ENCODE data around the gene HYAL2.
"Not testable (repeated sequence)": the region's sequence is repeated elsewhere in the genome, so short reads cannot be mapped to it uniquely, and the experiment has no call there.

The HYAL2 gene

GRCh38 chr3:50279255-50280016 is 43.1 kb downstream of the HYAL2 start:
- ATAC-seq (no peak), DNase-seq (ENCODE audit: low spot score in 2 of 2) (no peak)
- Mint-ChIP-seq H3K4me3 (no peak overlapping the region), H3K27ac (peak overlapping the region; percentile 18), H3K36me3 (peaks cover under 1% of the 10 kb centered on the region), H3K4me1 (peaks cover 18% of the 10 kb centered on the region), H3K9me3 (no peaks in the 10 kb centered on the region)

GRCh38 chr3:50278880-50279224 is 43.7 kb downstream of the HYAL2 start, which contains the start of gene LSMEM2:
Gene LSMEM2 (plus strand): TSS chr3:50279087. CDS start chr3:50279114, 27 bp downstream.
- DNase-seq (ENCODE audit: low spot score in 2 of 2) (no peak), ATAC-seq (no peak)
- H3K4me3 Mint-ChIP-seq: no peak within 1 kb of the TSS
- H3K36me3 Mint-ChIP-seq: peaks cover 6% of the 10 kb centered on the region
- peak within 1 kb of the TSS; percentile 18 for H3K27ac Mint-ChIP-seq
- no peaks in the 10 kb centered on the region for H3K9me3 Mint-ChIP-seq
- peaks cover 24% of the 10 kb centered on the region for H3K4me1 Mint-ChIP-seq

GRCh38 chr3:50278123-50278879 is 44.2 kb downstream of the HYAL2 start:
- no peak for ATAC-seq
- H3K4me1 Mint-ChIP-seq: peaks cover 26% of the 10 kb centered on the region
- peaks cover 6% of the 10 kb centered on the region for H3K36me3 Mint-ChIP-seq
- no peaks in the 10 kb centered on the region for H3K9me3 Mint-ChIP-seq
- no peak overlapping the region for H3K4me3 Mint-ChIP-seq
- no peak for DNase-seq (ENCODE audit: low spot score in 2 of 2)
- peak overlapping the region; percentile 18 for H3K27ac Mint-ChIP-seq

GRCh38 chr3:50276762-50277101 is 45.8 kb downstream of the HYAL2 start:
- no peak for DNase-seq (ENCODE audit: low spot score in 2 of 2)
- Mint-ChIP-seq H3K4me1 (peaks cover 34% of the 10 kb centered on the region), H3K9me3 (no peaks in the 10 kb centered on the region), H3K27ac (no peak overlapping the region), H3K36me3 (peaks cover 6% of the 10 kb centered on the region), H3K4me3 (no peak overlapping the region)
- ATAC-seq: no peak

GRCh38 chr3:50275996-50276761 is 46.4 kb downstream of the HYAL2 start:
- no peak overlapping the region for H3K27ac Mint-ChIP-seq
- peaks cover 6% of the 10 kb centered on the region for H3K36me3 Mint-ChIP-seq
- ATAC-seq (no peak), DNase-seq (ENCODE audit: low spot score in 2 of 2) (no peak)
- peaks cover 38% of the 10 kb centered on the region for H3K4me1 Mint-ChIP-seq
- H3K9me3 Mint-ChIP-seq: no peaks in the 10 kb centered on the region
- peak overlapping the region; percentile 83 for H3K4me3 Mint-ChIP-seq

GRCh38 chr3:50275141-50275995 is 47.2 kb downstream of the HYAL2 start:
- Mint-ChIP-seq H3K27ac (no peak overlapping the region), H3K36me3 (peaks cover 6% of the 10 kb centered on the region), H3K9me3 (no peaks in the 10 kb centered on the region), H3K4me3 (peak overlapping the region; percentile 83), H3K4me1 (peaks cover 38% of the 10 kb centered on the region)
- ATAC-seq (no peak), DNase-seq (ENCODE audit: low spot score in 2 of 2) (no peak)

- peak overlapping the region; percentile 83 for H3K4me3 Mint-ChIP-seq
These were observed 48.0 kb downstream of the HYAL2 start for GRCh38 chr3:50274371-50275104.

GRCh38 chr3:50273689-50274065 is 48.9 kb downstream of the HYAL2 start:
- Mint-ChIP-seq H3K4me3 (peak overlapping the region; percentile 83), H3K27ac (no peak overlapping the region)

More at GRCh38 chr3:50274371-50275104, 48.0 kb downstream of the HYAL2 start:
- Mint-ChIP-seq H3K36me3 (peaks cover 6% of the 10 kb centered on the region), H3K27ac (peak overlapping the region; percentile 53), H3K4me1 (peaks cover 38% of the 10 kb centered on the region), H3K9me3 (no peaks in the 10 kb centered on the region)
- ATAC-seq (peak; percentile 46), DNase-seq (ENCODE audit: low spot score in 2 of 2) (peak; percentile 70 to 89)

GRCh38 chr3:50272911-50273688 is 49.4 kb downstream of the HYAL2 start:
- no peaks in the 10 kb centered on the region for H3K9me3 Mint-ChIP-seq
- peak; percentile 98 for DNase-seq (ENCODE audit: low spot score in 2 of 2)
- ATAC-seq: peak; percentile 94
- peaks cover 6% of the 10 kb centered on the region for H3K36me3 Mint-ChIP-seq
- H3K4me3 Mint-ChIP-seq: peak overlapping the region; percentile 83
- peaks cover 38% of the 10 kb centered on the region for H3K4me1 Mint-ChIP-seq
- peak overlapping the region; percentile 91 for H3K27ac Mint-ChIP-seq

More at GRCh38 chr3:50273689-50274065, 48.9 kb downstream of the HYAL2 start:
- Mint-ChIP-seq H3K9me3 (no peaks in the 10 kb centered on the region), H3K36me3 (peaks cover 6% of the 10 kb centered on the region), H3K4me1 (peaks cover 38% of the 10 kb centered on the region)
- ATAC-seq: no peak
- no peak for DNase-seq (ENCODE audit: low spot score in 2 of 2)

- ATAC-seq; DNase-seq (ENCODE audit: low spot score in 2 of 2); H3K9me3 Mint-ChIP-seq; H3K36me3 Mint-ChIP-seq: not testable (repeated sequence)
- peak overlapping the region; percentile 83 for H3K4me3 Mint-ChIP-seq
- peak overlapping the region; percentile 91 for H3K27ac Mint-ChIP-seq
- H3K4me1 Mint-ChIP-seq: peaks cover 38% of the 10 kb centered on the region
These were observed 50.0 kb downstream of the HYAL2 start for GRCh38 chr3:50272538-50272910.

GRCh38 chr3:50271314-50271936 is 51.1 kb downstream of the HYAL2 start:
- Mint-ChIP-seq H3K4me3 (no peak overlapping the region), H3K4me1 (peaks cover 38% of the 10 kb centered on the region), H3K36me3 (peaks cover 6% of the 10 kb centered on the region), H3K27ac (peak overlapping the region; percentile 13), H3K9me3 (no peaks in the 10 kb centered on the region)
- ATAC-seq (no peak), DNase-seq (ENCODE audit: low spot score in 2 of 2) (no peak)

- DNase-seq (ENCODE audit: low spot score in 2 of 2) (no peak), ATAC-seq (no peak)
- Mint-ChIP-seq H3K27ac (no peak overlapping the region), H3K9me3 (no peaks in the 10 kb centered on the region), H3K36me3 (peaks cover 6% of the 10 kb centered on the region), H3K4me3 (no peak overlapping the region), H3K4me1 (peaks cover 32% of the 10 kb centered on the region)
These were observed 51.9 kb downstream of the HYAL2 start for GRCh38 chr3:50270422-50271224.
